ENCODE measurements around the gene LAMA2.
"Not testable (repeated sequence)": the region's sequence is repeated elsewhere in the genome, so short reads cannot be mapped to it uniquely, and the experiment has no call there.

Gene LAMA2

GRCh38 chr6:129130106-129130505 lies 247.2 kb downstream of the LAMA2 start:
- no peak for DNase-seq (ENCODE audit: low spot score)

- DNase-seq (ENCODE audit: low spot score) = peak; percentile 34
Measured at GRCh38 chr6:129130959-129131681, 248.2 kb downstream of the LAMA2 start.

- DNase-seq (ENCODE audit: low spot score) = peak; percentile 36
Measured at GRCh38 chr6:129133770-129134192, 250.8 kb downstream of the LAMA2 start.

DNA sequence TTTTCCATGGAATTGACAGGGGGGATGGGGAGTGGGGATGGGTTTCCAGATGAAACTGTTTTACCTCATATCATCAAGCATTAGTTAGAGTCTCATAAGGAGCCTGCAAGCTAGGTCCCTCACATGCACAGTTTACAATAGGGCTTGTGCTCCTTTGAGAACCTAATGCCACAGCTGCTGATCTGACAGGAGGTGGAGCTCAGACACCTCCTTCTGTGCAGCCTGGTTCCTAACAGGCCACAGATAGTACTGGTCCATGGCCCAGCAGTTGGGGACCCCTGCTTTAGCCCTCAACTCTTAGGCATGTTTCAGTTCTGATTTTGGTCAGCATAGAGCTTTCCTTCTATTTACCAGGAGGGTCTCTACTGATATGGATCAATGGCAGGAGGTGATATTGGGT lies 251.6 kb downstream of the LAMA2 start:
- peak; percentile 46 for DNase-seq (ENCODE audit: low spot score)

- no peak for DNase-seq (ENCODE audit: low spot score)
Measured at GRCh38 chr6:129135451-129135850, 252.5 kb downstream of the LAMA2 start.

DNA sequence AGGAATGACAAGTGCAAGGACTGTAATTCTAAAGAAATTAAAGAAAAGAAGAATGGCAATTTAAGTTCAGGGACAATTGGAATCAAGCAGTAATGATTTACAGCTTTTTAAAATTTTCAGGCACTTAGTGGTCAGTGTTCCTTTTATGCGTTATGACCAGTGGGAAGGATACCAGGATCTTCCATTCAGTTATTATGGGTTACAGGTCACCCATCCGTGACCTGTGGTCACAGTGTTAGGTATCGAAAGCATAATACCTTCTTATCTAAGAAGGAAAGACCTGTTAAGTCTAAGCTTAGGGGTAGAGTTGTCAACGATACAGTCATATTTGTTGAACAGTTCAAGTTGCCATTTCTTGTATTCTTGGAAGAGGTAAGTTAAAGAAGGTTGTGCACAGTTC lies 253.8 kb downstream of the LAMA2 start:
- no peak for DNase-seq (ENCODE audit: low spot score)

DNA sequence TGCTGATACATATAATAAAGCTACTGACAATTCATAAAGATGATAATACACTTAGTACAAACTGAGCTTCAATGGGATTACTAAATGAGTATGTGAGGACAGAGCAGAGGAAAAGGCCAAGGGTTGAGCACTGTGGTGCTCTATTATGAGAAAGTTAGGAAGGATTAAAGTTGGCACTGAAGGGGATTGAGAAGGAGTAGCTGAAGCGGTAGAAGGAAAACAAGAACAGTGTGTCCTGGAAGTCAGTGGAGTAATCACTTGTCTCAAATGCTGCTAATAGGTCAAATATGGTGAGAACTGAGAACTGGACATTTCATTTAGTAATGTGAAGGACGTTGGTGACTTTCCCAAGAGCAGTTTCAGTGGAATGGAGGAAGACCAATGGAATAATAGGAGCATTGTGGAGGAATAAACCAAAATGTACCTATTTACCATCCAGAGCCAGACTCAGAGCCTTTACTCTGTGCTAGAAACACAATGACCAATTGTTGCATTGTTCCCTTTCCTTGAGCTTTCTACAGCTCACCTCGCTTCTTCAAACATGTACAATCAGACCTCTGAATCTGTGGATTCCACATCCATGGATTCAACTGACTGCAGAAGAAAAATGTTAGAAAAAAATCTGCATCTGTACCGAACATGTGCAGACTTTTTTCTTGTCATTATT lies 255.9 kb downstream of the LAMA2 start:
- DNase-seq (ENCODE audit: low spot score) = peak; percentile 72

DNA sequence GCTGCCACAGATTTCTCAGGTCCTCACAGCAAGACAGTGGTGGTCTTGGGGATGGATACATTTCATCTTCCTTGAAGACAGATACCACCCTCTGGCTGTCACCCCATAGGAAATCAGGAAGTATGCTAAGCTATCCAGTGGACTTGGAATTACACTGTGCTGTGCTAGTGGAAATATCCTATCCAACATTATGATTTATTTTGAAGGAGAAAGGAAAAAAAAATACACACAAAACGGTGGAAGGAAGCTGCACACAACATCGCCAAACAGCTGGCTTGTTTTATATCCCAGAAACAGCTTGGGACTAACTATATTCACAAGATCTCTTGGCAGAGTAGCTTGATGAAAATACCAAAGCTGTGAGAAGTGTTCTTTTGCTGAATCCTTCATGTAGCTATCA lies 257.6 kb downstream of the LAMA2 start:
- no peak for DNase-seq (ENCODE audit: low spot score)

GRCh38 chr6:129141499-129141898 lies 258.6 kb downstream of the LAMA2 start:
- no peak for DNase-seq (ENCODE audit: low spot score)

- no peak for DNase-seq (ENCODE audit: low spot score)
Measured at GRCh38 chr6:129146902-129147301, 264.0 kb downstream of the LAMA2 start.

GRCh38 chr6:129150507-129150906 lies 267.6 kb downstream of the LAMA2 start:
- no peak for DNase-seq (ENCODE audit: low spot score)

- DNase-seq (ENCODE audit: low spot score) = no peak
Measured at GRCh38 chr6:129153257-129153656, 270.3 kb downstream of the LAMA2 start.

- not testable (repeated sequence) for DNase-seq (ENCODE audit: low spot score)
Measured at GRCh38 chr6:129159242-129159641, 276.3 kb downstream of the LAMA2 start.

- no peak for DNase-seq (ENCODE audit: low spot score)
Measured at GRCh38 chr6:129162605-129163004, 279.7 kb downstream of the LAMA2 start.

GRCh38 chr6:129163551-129163950 lies 280.6 kb downstream of the LAMA2 start:
- no peak for DNase-seq (ENCODE audit: low spot score)

GRCh38 chr6:129164032-129164431 lies 281.1 kb downstream of the LAMA2 start:
- DNase-seq (ENCODE audit: low spot score) = no peak

- not testable (repeated sequence) for DNase-seq (ENCODE audit: low spot score)
Measured at GRCh38 chr6:129172279-129172995, 289.5 kb downstream of the LAMA2 start.

DNA sequence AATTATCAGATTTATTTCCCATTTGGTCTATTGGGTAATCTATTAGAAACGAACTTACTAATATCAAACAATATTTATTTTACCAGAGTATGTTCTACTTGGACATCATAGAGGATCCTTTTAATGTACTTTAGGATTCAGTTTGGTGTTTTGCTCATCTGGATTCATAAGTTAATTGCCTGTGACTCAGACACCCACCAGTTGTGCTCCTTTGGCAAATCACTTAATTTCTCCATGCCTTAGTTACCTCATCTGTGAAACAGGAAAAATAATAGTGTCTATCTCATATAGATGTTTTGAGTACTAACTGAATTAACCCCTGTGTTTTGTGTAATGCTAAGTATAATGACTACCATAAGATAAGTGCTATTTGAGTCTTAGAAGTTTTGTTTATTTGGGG lies 292.1 kb downstream of the LAMA2 start:
- DNase-seq (ENCODE audit: low spot score) = no peak

- no peak for DNase-seq (ENCODE audit: low spot score)
Measured at GRCh38 chr6:129177801-129178200, 294.9 kb downstream of the LAMA2 start.

- DNase-seq (ENCODE audit: low spot score) = no peak
Measured at GRCh38 chr6:129179283-129179682, 296.3 kb downstream of the LAMA2 start.

DNA sequence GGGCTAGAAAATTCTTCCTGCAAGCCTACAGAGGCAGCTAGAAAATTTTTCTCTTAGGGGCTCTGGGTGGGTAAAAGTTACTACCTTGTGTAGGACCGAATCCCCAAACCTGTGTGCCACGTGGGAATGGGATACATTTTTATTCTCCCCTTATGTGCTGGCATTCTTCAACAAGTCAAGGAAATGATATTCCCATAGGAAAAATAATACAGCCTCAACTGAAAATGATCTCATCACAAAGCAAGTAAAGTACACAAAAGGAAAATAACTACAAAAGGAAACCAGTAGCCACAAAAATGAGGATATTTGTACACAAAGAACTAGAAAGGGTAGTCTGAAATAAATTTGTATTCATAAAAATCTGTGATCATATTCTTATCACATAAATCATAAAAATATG lies 298.1 kb downstream of the LAMA2 start:
- no peak for DNase-seq (ENCODE audit: low spot score)

DNA sequence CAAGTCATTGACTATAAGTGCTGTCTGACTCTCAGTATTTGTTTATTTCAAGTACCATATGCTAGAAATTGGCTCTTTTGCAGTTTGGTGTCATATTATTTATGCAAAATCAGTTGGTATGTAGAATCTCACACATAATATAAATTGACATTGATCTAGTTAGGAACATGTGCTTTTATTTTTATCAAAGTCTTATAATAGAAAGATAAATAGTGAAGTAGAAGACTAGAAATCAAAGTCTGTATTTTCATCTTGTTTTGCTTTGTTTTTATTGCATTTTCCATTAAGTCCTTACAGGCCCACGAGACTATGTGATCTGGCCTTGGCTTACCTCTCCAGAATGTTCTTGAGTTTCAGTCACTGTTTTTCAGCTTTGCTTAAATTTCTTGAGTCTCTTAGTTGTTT lies 300.3 kb downstream of the LAMA2 start:
- no peak for DNase-seq (ENCODE audit: low spot score)

- no peak for DNase-seq (ENCODE audit: low spot score)
Measured at GRCh38 chr6:129183681-129184301, 300.9 kb downstream of the LAMA2 start.
